AG04450 (cell line): ENCODE results near the gene ARHGAP26. TPM values are rescaled to one million over a fixed set of nuclear protein-coding genes. Genes with fewer than 3 reads are reported as not detected.

ENCODE experiments used
- CTCF ChIA-PET: fragments of 300-600, 350-600 bp; formaldehyde crosslinking; extraction: SDS; loops from one replicate; lab custom pipeline; 2022; ENCODE audit warnings: antibody characterized with exemption, inconsistent platforms; lab: Charles Lee
- POLR2A ChIA-PET: fragments of 350-600 bp; formaldehyde crosslinking; extraction: SDS; loops from one replicate; lab custom pipeline; 2021; ENCODE audit warnings: antibody characterized with exemption, inconsistent platforms; lab: Yijun Ruan, JAX
- DNase-seq: peaks from one replicate; pipeline ENCODE4 v3.0.0-alpha.2; 2011; ENCODE audit warnings: low read depth, low spot score
- H3K27ac ChIP-seq: one replicate; pipeline ENCODE4 v1.5.1; 2012; ENCODE audit warnings: low read depth, low read length, control low read depth
- H3K27me3 ChIP-seq: one replicate; pipeline ENCODE4 v1.6.0; 2012; ENCODE audit warnings: low read length; ENCODE audit not compliant: control insufficient read depth, insufficient read depth
- H3K4me3 ChIP-seq: 2 replicates; pipeline ENCODE4 v1.5.1; 2011; ENCODE audit warnings: mild to moderate bottlenecking, low read depth, low read length, control low read depth
- H3K9me3 ChIP-seq: 2 replicates; pipeline ENCODE4 v1.5.1; 2012; ENCODE audit warnings: low read length; ENCODE audit not compliant: control insufficient read depth, insufficient read depth
- CTCF ChIP-seq: IDR thresholded peaks from 2 replicates; pipeline ENCODE4 v1.5.1; 2011; ENCODE audit warnings: low read depth, low read length, control low read depth, inconsistent platforms
- polyA plus RNA-seq: library from polyadenylated mRNA; depleted of rRNA; stranded (reverse); fragments of >200 nt; gene quantifications from 2 replicates; pipeline ENCODE4 v1.2.3, GENCODE V29; 2011

ARHGAP26 gene
- polyA plus RNA-seq, 1 experiment, result 0.56 TPM

- no peak for DNase-seq
- POLR2A ChIA-PET, result interaction anchor here (0.7 kb wide), 1 partner anchor 54 kb away, joined by 3 read pairs; no protein-coding TSS in a partner anchor
- Histone ChIP-seq H3K4me3 (no peak overlapping the region), H3K27ac (peak overlapping the region; percentile 58), H3K9me3 (no peaks in the 10 kb centered on the region), H3K27me3 (no peaks in the 10 kb centered on the region)
- CTCF ChIA-PET, result interaction anchor here (0.5 to 1.6 kb wide), 2 partner anchors 113 to 1101 kb away, joined by 3 to 10 read pairs; no protein-coding TSS in a partner anchor
- no peak for TF ChIP-seq CTCF
These were observed 56.7 kb downstream of the ARHGAP26 start for GRCh38 chr5:142826741-142827492.

GRCh38 chr5:142827934-142828576 lies 57.9 kb downstream of the ARHGAP26 start:
- no peaks in the 10 kb centered on the region for H3K27me3 ChIP-seq
- CTCF ChIA-PET, result interaction anchor here (1.6 kb wide), 1 partner anchor 114 kb away, joined by 10 read pairs; no protein-coding TSS in a partner anchor
- no peak overlapping the region for H3K4me3 ChIP-seq
- no peak overlapping the region for H3K27ac ChIP-seq
- TF ChIP-seq CTCF, result no peak
- POLR2A ChIA-PET, result no interaction called here
- DNase-seq, result no peak
- H3K9me3 ChIP-seq, result no peaks in the 10 kb centered on the region

- Histone ChIP-seq H3K27me3 (no peaks in the 10 kb centered on the region), H3K27ac (no peak overlapping the region), H3K4me3 (no peak overlapping the region), H3K9me3 (no peaks in the 10 kb centered on the region)
- ChIA-PET CTCF (interaction anchor here (1.3 kb wide), 1 partner anchor 111 kb away, joined by 3 read pairs; no protein-coding TSS in a partner anchor), POLR2A (no interaction called here)
- DNase-seq, result no peak
- no peak for TF ChIP-seq CTCF
These were observed 58.8 kb downstream of the ARHGAP26 start for GRCh38 chr5:142828797-142829535.

GRCh38 chr5:142829801-142830220 lies 59.6 kb downstream of the ARHGAP26 start:
- H3K27ac ChIP-seq, result no peak overlapping the region
- POLR2A ChIA-PET, result no interaction called here

More at GRCh38 chr5:142829801-142830220, 59.6 kb downstream of the ARHGAP26 start:
- H3K4me3 ChIP-seq, result no peak overlapping the region
- no peak for TF ChIP-seq CTCF
- H3K9me3 ChIP-seq, result no peaks in the 10 kb centered on the region
- CTCF ChIA-PET, result interaction anchor here (1.3 to 1.6 kb wide), 2 partner anchors 51 to 112 kb away, joined by 3 to 6 read pairs; no protein-coding TSS in a partner anchor
- no peaks in the 10 kb centered on the region for H3K27me3 ChIP-seq
- no peak for DNase-seq
